ENCODE measurements around the gene SPTB. TPM values are rescaled to one million over a fixed set of nuclear protein-coding genes. Genes with fewer than 3 reads are reported as not detected.

SPTB gene
- total RNA-seq, 1 experiment from 2014 or later = 2.3 TPM

DNA sequence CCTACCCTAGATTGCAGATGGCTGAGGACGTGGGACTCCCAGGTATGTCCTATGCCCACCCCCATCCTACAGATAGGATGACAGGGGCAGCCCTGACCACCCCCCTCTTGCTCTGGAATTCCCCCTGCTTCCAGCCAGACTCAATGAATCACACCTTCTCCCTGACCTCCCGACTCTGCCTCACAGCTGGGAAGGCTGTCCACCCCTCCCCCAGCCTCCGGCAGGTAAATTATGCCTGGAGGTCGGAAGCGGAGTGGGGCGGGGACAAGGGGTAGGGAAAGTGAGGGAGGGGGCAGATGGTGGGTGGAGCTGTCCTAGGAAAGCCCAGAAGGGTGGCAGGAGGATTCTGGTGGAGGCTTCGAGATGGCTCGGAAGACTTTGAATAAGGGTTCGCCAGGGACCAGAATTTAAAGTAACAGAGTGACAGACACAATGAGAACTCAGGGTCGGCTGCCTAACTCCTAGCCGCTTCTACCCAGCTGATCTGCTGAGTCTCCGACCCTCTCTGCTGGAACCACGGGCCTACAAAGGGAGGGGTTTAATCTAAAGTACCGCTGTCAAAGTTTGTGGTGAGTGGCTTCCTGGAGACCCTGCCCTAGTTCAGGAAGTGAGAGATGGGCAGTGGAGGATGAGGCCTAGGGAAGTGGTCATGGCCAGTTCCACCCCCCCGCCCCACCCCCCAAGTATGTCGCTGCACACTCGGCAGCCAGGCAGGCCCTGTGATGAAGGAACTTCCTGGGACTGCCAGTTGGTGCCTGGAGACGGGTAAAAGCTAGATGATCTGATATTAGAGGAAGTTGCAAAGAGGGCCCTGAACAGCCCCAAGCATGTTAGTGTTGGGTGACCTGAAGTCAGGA, 171.3 kb downstream of the SPTB start:
- H3K36me3 Mint-ChIP-seq (ENCODE audit: insufficient read depth in 1 of 3, low read depth in 3 of 3) = peaks cover 25 to 29% (median 27%) of the 10 kb centered on the region in 3 experiments
- H3K56ac ChIP-seq (ENCODE audit: insufficient read length, low read depth, low read length) = no peak overlapping the region
- peaks cover 14 to 17% of the 10 kb centered on the region in 2 experiments for H3K9me3 Mint-ChIP-seq
- no peaks in the 10 kb centered on the region for H4K20me1 ChIP-seq (ENCODE audit: control insufficient read depth, insufficient read depth, insufficient read length)
- H4K91ac ChIP-seq (ENCODE audit: insufficient read length, low read depth, low read length) = no peak overlapping the region
- H3K4me1 Mint-ChIP-seq = peaks cover 57 to 61% of the 10 kb centered on the region in 2 experiments
- no peak overlapping the region for H2AFZ ChIP-seq (ENCODE audit: low read length)
- H3K23me2 ChIP-seq (ENCODE audit: insufficient read length, low read depth, low read length, poor library complexity, severe bottlenecking) = peaks cover 29% of the 10 kb centered on the region
- peaks cover 10% of the 10 kb centered on the region for H3K27me3 Mint-ChIP-seq (ENCODE audit: low read depth)
- no peak overlapping the region for H3T11ph ChIP-seq (ENCODE audit: low read length)
- H3K23ac ChIP-seq (ENCODE audit: insufficient read length, low read depth, low read length) = no peak overlapping the region
- H2AK5ac ChIP-seq (ENCODE audit: insufficient read length, low read length) = no peak overlapping the region
- no CpG with 5 or more reads among the region's 18 CpGs for WGBS (ENCODE audit: extremely low coverage, insufficient read length, low lambda C conversion rate)
- no peaks in the 10 kb centered on the region for H3K79me1 ChIP-seq (ENCODE audit: insufficient read depth, low read depth, low read length, poor library complexity, severe bottlenecking)
- no peak overlapping the region for H2BK120ac ChIP-seq (ENCODE audit: low read depth, low read length, poor library complexity, severe bottlenecking)
- peak overlapping the region; percentile 55 for H3K4me2 ChIP-seq (ENCODE audit: insufficient read depth, insufficient read length, low read length)
- peaks cover 19% of the 10 kb centered on the region; the same call in 1 of the 2 replicates for H3K79me2 ChIP-seq (ENCODE audit: insufficient read depth, low read length)
- no peaks in the 10 kb centered on the region for H3K9me3 ChIP-seq (ENCODE audit: control insufficient read depth, low read depth, low read length)
- no peak overlapping the region for H3K27ac ChIP-seq (ENCODE audit: insufficient read length, low read depth, low read length)
- no peaks in the 10 kb centered on the region for H3K27me3 ChIP-seq (ENCODE audit: insufficient read depth, low read length)
- peaks cover 18% of the 10 kb centered on the region for H3K4me1 ChIP-seq (ENCODE audit: insufficient read depth, low read length)
- peak overlapping the region in 2 of 3 experiments; percentile 35 to 92; a peak in 3 of 7 replicates for H3K27ac Mint-ChIP-seq
- no peak overlapping the region for H2BK20ac ChIP-seq (ENCODE audit: low read depth, low read length, poor library complexity, severe bottlenecking)
- peak overlapping the region; percentile 53 to 87 for H3K4me3 Mint-ChIP-seq
- TF ChIP-seq, protein P1, sequence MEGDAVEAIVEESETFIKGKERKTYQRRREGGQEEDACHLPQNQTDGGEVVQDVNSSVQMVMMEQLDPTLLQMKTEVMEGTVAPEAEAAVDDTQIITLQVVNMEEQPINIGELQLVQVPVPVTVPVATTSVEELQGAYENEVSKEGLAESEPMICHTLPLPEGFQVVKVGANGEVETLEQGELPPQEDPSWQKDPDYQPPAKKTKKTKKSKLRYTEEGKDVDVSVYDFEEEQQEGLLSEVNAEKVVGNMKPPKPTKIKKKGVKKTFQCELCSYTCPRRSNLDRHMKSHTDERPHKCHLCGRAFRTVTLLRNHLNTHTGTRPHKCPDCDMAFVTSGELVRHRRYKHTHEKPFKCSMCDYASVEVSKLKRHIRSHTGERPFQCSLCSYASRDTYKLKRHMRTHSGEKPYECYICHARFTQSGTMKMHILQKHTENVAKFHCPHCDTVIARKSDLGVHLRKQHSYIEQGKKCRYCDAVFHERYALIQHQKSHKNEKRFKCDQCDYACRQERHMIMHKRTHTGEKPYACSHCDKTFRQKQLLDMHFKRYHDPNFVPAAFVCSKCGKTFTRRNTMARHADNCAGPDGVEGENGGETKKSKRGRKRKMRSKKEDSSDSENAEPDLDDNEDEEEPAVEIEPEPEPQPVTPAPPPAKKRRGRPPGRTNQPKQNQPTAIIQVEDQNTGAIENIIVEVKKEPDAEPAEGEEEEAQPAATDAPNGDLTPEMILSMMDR (conservative IDR thresholded peaks at IDR 0.05) = no peak
- no peak overlapping the region for H2BK15ac ChIP-seq (ENCODE audit: low read depth, low read length)
- H2BK5ac ChIP-seq (ENCODE audit: insufficient read length, low read length) = no peak overlapping the region
- H3K18ac ChIP-seq (ENCODE audit: insufficient read length, low read depth, low read length) = no peak overlapping the region
- H3K9ac ChIP-seq (ENCODE audit: extremely low read depth, insufficient read length, low read length) = no peak overlapping the region
- no peak overlapping the region for H4K8ac ChIP-seq (replicated peaks; ENCODE audit: insufficient read length, low read depth, low read length)
- H3K14ac ChIP-seq (ENCODE audit: insufficient read depth, low read length) = no peak overlapping the region
- peak; percentile 97 for DNase-seq
- H2BK12ac ChIP-seq (ENCODE audit: insufficient read length, low read depth, low read length) = no peak overlapping the region
- no peak overlapping the region for H3K4ac ChIP-seq (ENCODE audit: low read depth, low read length)
- H4K5ac ChIP-seq (ENCODE audit: insufficient read length, low read depth, low read length) = no peak overlapping the region
